A549 (cell line): ENCODE data around the gene SPINT1.

ENCODE experiments used
- CBX8 ChIP-seq: fragments of 200-600 bp; sonication (generic); IDR thresholded peaks from 2 replicates; pipeline ENCODE4 v1.6.1; 2016
- CHD2 ChIP-seq: fragments of 150-350 bp; IDR thresholded peaks from 2 replicates; pipeline ENCODE4 v1.6.1; 2014; ENCODE audit warnings: low read length; ENCODE audit not compliant: partially characterized antibody
- CTCF ChIP-seq: fragments of >200 bp; sonication (Bioruptor Twin); formaldehyde crosslinking; IDR thresholded peaks from 3 replicates; pipeline ENCODE4 v1.5.1; 2016
- ESRRA ChIP-seq: fragments of 150-350 bp; IDR thresholded peaks from 2 replicates; pipeline ENCODE4 v1.6.1; 2014; ENCODE audit warnings: mild to moderate bottlenecking, low read length, borderline replicate concordance
- MAFK ChIP-seq: fragments of 450-650 bp; IDR thresholded peaks from 2 replicates; pipeline ENCODE4 v1.6.1; 2014; ENCODE audit not compliant: partially characterized antibody
- SREBF2 ChIP-seq: fragments of 450-650 bp; IDR thresholded peaks from 2 replicates; pipeline ENCODE4 v1.6.1; 2014; ENCODE audit warnings: mild to moderate bottlenecking, moderate library complexity
- TF ChIP-seq, protein P1 (sequence below): IDR thresholded peaks from 2 replicates; pipeline ENCODE4 v1.6.1; 2012
- TF ChIP-seq, protein P2 (sequence below): fragments of 200-600 bp; sonication (generic); IDR thresholded peaks from 2 replicates; pipeline ENCODE4 v1.6.1; 2016; ENCODE audit warnings: antibody characterized with exemption, mild to moderate bottlenecking, moderate library complexity

DNA sequence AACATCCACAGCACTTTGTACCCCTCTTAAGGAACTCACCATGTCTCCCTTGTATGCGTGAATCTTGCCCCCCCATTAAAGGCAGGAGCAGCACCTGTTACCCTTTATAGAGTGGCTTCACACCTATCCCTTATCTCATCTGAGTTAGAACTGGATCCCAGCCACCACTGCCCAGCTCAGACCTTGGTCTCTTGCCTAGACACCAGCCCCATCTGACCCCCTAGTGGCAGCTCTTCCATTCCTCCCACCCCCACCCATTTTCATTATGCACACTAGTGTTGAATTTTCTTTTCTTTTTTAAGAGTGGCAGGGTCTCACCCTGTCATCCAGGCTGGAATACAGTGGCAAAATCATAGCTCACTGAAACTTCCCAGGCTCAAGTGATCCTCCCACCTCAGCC lies 40.2 kb upstream of the SPINT1 start:
- no peak for TF ChIP-seq ESRRA
- no peak for TF ChIP-seq CTCF
- TF ChIP-seq, protein P1, sequence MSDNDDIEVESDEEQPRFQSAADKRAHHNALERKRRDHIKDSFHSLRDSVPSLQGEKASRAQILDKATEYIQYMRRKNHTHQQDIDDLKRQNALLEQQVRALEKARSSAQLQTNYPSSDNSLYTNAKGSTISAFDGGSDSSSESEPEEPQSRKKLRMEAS = no peak
- no peak for TF ChIP-seq MAFK
- no peak for TF ChIP-seq CHD2
- TF ChIP-seq SREBF2 = no peak
- TF ChIP-seq, protein P2, sequence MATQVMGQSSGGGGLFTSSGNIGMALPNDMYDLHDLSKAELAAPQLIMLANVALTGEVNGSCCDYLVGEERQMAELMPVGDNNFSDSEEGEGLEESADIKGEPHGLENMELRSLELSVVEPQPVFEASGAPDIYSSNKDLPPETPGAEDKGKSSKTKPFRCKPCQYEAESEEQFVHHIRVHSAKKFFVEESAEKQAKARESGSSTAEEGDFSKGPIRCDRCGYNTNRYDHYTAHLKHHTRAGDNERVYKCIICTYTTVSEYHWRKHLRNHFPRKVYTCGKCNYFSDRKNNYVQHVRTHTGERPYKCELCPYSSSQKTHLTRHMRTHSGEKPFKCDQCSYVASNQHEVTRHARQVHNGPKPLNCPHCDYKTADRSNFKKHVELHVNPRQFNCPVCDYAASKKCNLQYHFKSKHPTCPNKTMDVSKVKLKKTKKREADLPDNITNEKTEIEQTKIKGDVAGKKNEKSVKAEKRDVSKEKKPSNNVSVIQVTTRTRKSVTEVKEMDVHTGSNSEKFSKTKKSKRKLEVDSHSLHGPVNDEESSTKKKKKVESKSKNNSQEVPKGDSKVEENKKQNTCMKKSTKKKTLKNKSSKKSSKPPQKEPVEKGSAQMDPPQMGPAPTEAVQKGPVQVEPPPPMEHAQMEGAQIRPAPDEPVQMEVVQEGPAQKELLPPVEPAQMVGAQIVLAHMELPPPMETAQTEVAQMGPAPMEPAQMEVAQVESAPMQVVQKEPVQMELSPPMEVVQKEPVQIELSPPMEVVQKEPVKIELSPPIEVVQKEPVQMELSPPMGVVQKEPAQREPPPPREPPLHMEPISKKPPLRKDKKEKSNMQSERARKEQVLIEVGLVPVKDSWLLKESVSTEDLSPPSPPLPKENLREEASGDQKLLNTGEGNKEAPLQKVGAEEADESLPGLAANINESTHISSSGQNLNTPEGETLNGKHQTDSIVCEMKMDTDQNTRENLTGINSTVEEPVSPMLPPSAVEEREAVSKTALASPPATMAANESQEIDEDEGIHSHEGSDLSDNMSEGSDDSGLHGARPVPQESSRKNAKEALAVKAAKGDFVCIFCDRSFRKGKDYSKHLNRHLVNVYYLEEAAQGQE = no peak
- TF ChIP-seq CBX8 = no peak
